HL-60 (cell line): ENCODE data around the gene SLC17A9.

Experiments used
- DNase-seq, 2 experiments: peaks; one replicate each; pipeline ENCODE4 v3.0.0-alpha.2; 2010 to 2020; ENCODE audit warnings: low read depth in 1 of 2, low spot score in 1 of 2
- H3K27ac ChIP-seq: fragments of 250-450 bp; sonication (Bioruptor Pico); replicated peaks from 2 replicates; pipeline ENCODE4 v1.5.1; 2020; ENCODE audit warnings: mild to moderate bottlenecking, moderate library complexity
- H3K27me3 ChIP-seq: fragments of 250-450 bp; sonication (Bioruptor Pico); 2 replicates; pipeline ENCODE4 v1.5.1; 2021; ENCODE audit warnings: mild to moderate bottlenecking, moderate library complexity; ENCODE audit not compliant: insufficient read depth, poor library complexity, severe bottlenecking
- H3K4me3 ChIP-seq: replicated peaks from 2 replicates; pipeline ENCODE4 v1.5.1; 2011; ENCODE audit warnings: mild to moderate bottlenecking, control low read depth, low read length; ENCODE audit not compliant: insufficient read depth
- GABPA ChIP-seq: IDR thresholded peaks from 2 replicates; pipeline ENCODE4 v1.6.1; 2012; ENCODE audit warnings: low read depth
- POLR2AphosphoS5 ChIP-seq: IDR thresholded peaks from 2 replicates; pipeline ENCODE4 v1.6.1; 2012; ENCODE audit warnings: low read depth
- REST ChIP-seq: IDR thresholded peaks from 2 replicates; pipeline ENCODE4 v1.6.1; 2012; ENCODE audit warnings: low read depth; ENCODE audit not compliant: insufficient replicate concordance
- SPI1 ChIP-seq: IDR thresholded peaks from 2 replicates; pipeline ENCODE4 v1.6.1; 2012; ENCODE audit warnings: low read depth, mild to moderate bottlenecking, borderline replicate concordance
- TF ChIP-seq, protein P1 (sequence below): IDR thresholded peaks from one replicate; pipeline ENCODE4 v1.5.1; 2011; ENCODE audit warnings: low read length, control low read depth, inconsistent platforms; ENCODE audit not compliant: insufficient read depth

SLC17A9 gene

GRCh38 chr20:62938105-62938888 is 14.2 kb upstream of the SLC17A9 start, which contains the start of gene GID8:
Gene GID8 (plus strand): TSS chr20:62938147. CDS start chr20:62941503, 3,356 bp downstream.
- peak within 1 kb of the TSS; percentile 93 for H3K4me3 ChIP-seq
- no peaks in the 10 kb centered on the region for H3K27me3 ChIP-seq
- peak within 1 kb of the TSS; percentile 96 for H3K27ac ChIP-seq
- TF ChIP-seq POLR2AphosphoS5 (no peak), SPI1 (no peak), REST (no peak), GABPA (no peak)
- TF ChIP-seq, protein P1, sequence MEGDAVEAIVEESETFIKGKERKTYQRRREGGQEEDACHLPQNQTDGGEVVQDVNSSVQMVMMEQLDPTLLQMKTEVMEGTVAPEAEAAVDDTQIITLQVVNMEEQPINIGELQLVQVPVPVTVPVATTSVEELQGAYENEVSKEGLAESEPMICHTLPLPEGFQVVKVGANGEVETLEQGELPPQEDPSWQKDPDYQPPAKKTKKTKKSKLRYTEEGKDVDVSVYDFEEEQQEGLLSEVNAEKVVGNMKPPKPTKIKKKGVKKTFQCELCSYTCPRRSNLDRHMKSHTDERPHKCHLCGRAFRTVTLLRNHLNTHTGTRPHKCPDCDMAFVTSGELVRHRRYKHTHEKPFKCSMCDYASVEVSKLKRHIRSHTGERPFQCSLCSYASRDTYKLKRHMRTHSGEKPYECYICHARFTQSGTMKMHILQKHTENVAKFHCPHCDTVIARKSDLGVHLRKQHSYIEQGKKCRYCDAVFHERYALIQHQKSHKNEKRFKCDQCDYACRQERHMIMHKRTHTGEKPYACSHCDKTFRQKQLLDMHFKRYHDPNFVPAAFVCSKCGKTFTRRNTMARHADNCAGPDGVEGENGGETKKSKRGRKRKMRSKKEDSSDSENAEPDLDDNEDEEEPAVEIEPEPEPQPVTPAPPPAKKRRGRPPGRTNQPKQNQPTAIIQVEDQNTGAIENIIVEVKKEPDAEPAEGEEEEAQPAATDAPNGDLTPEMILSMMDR = no peak
- peak in 1 of 2 experiments; percentile 32 for DNase-seq

DNA sequence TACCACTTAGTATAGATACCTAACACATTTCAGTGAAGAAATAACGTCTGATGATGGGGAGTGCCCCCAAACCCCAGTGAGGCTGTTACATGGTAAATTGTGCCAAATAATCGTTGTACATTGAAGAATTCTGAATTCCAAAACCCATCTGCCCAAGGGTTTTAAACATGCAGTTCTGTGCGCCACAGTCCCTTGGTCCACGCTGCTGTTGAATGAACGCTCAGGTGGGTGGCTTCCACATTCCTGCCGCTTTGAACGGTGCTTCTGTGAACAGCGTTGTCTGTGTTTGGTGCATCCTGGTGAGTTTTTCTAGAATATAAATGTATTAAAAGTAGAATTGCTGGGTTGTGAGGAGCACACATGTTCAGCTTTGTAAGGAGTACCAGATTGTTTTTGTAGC is 11.6 kb upstream of the SLC17A9 start:
- no peak for DNase-seq
- H3K4me3 ChIP-seq = no peak overlapping the region
- TF ChIP-seq, protein P1 = no peak
- TF ChIP-seq SPI1 (no peak), POLR2AphosphoS5 (no peak), GABPA (no peak), REST (no peak)
- no peaks in the 10 kb centered on the region for H3K27me3 ChIP-seq
- H3K27ac ChIP-seq = no peak overlapping the region

- TF ChIP-seq GABPA = no peak
- no peak for TF ChIP-seq SPI1
- TF ChIP-seq, protein P1 = no peak
- TF ChIP-seq REST = no peak
- TF ChIP-seq POLR2AphosphoS5 = no peak
- no peaks in the 10 kb centered on the region for H3K27me3 ChIP-seq
- no peak overlapping the region for H3K27ac ChIP-seq
- no peak overlapping the region for H3K4me3 ChIP-seq
- no peak for DNase-seq
Measured at GRCh38 chr20:62941792-62942191, 10.7 kb upstream of the SLC17A9 start.
